Islet of Langerhans (tissue), 1 donor: Measurements from ENCODE around the gene STRN3.
"Not testable (repeated sequence)": the region's sequence is repeated elsewhere in the genome, so short reads cannot be mapped to it uniquely, and the experiment has no call there.

Experiments used
- FAIRE-seq: peaks from one replicate; lab custom pipeline; 2011; peaks lifted over from hg19 to GRCh38; lab: Jason Lieb, UNC

The STRN3 gene

GRCh38 chr14:30906752-30907658 lies 119.2 kb downstream of the STRN3 start:
- no peak for FAIRE-seq

- FAIRE-seq, result no peak
Observed at GRCh38 chr14:30903285-30904124, 122.7 kb downstream of the STRN3 start.

- FAIRE-seq, result not testable (repeated sequence)
Observed at GRCh38 chr14:30897121-30897520, 129.1 kb downstream of the STRN3 start.

- FAIRE-seq, result no peak
Observed at GRCh38 chr14:30896435-30896834, 129.7 kb downstream of the STRN3 start.

- no peak for FAIRE-seq
Observed at GRCh38 chr14:30894923-30895515, 131.2 kb downstream of the STRN3 start.

- FAIRE-seq, result peak; percentile 81
Observed at GRCh38 chr14:30893819-30894218, 132.4 kb downstream of the STRN3 start.

DNA sequence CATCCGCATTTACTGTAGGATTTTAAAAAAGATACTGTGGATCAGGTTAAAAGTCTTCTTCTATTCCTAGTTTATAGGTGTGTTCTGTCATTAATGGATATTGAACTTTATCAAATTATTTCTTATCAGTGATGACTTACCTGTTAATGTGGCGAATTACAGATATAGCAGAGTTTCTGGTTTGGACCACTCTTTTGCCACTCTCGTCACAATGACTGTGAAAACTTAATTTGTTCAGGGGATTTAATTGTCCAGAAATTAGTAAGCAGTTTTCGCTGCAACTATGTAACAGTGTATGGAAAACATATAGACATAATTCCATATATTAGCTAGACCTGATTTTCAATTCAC lies 137.0 kb downstream of the STRN3 start:
- FAIRE-seq, result peak; percentile 17

GRCh38 chr14:30888480-30889243 lies 137.5 kb downstream of the STRN3 start:
- FAIRE-seq, result no peak

GRCh38 chr14:30885840-30886740 lies 140.1 kb downstream of the STRN3 start:
- no peak for FAIRE-seq

GRCh38 chr14:30884901-30885300 lies 141.3 kb downstream of the STRN3 start:
- no peak for FAIRE-seq

DNA sequence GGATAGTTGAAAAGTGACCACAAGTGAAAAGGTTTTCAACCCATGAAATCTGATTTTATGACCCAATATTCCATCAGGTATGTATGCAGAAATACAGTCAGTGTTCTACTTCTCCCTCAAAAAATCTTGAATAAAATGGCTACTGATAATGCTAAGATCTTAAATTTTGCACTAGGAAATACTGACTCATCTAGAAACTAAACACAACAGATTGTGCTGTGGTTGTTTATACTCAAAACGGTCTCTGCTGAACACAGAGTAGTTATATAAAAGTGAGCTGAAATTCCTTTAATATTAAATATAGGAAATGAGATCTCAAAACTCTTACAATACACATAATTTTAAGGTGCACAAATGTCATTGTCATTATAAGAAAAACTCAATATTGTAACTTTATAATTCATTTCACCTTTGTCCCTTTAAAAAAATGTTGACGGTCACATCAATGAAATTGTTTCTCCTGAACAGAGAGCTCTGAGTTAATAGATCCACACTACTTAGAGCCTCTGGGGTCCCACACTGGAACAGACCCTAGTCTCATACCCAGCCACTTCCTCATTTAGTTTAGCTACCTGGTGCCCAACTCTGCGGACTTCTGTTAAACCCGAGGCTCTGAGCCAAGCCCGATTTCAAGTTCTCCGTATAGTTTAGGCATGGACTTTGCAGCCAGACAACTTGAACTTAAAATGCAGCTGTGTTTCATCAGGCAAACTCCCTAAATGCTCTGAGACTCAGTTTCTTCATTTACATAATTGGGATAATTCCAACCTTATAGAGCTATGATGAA lies 142.5 kb downstream of the STRN3 start:
- no peak for FAIRE-seq

- no peak for FAIRE-seq
Observed at GRCh38 chr14:30882431-30882830, 143.7 kb downstream of the STRN3 start.

GRCh38 chr14:30876692-30877091 lies 149.5 kb downstream of the STRN3 start:
- FAIRE-seq, result no peak

- FAIRE-seq, result no peak
Observed at GRCh38 chr14:30875788-30876053, 150.5 kb downstream of the STRN3 start.

GRCh38 chr14:30874999-30875787 lies 151.0 kb downstream of the STRN3 start:
- no peak for FAIRE-seq

GRCh38 chr14:30874120-30874998 lies 151.8 kb downstream of the STRN3 start, which contains the start of gene COCH:
Gene COCH (plus strand): TSS chr14:30874559. CDS start chr14:30874939, 380 bp downstream.
- FAIRE-seq, result no peak

- no peak for FAIRE-seq
Observed at GRCh38 chr14:30873308-30874119, 152.7 kb downstream of the STRN3 start.

- FAIRE-seq, result no peak
Observed at GRCh38 chr14:30872602-30873001, 153.6 kb downstream of the STRN3 start.
